Measurements from ENCODE around the gene SOHLH1.

The SOHLH1 gene

GRCh38 chr9:135719472-135719871 is 20.2 kb upstream of the SOHLH1 start:
- H3K4me3 ChIP-seq = no peak overlapping the region
- no peak for DNase-seq (ENCODE audit: low spot score)

GRCh38 chr9:135718616-135719015 is 19.3 kb upstream of the SOHLH1 start:
- H3K4me3 ChIP-seq = no peak overlapping the region
- TF ChIP-seq CTCF (IDR thresholded peaks at IDR 0.05) = no peak
- H3K27ac ChIP-seq = no peak overlapping the region
- no peak for DNase-seq (ENCODE audit: low spot score)

More at GRCh38 chr9:135719472-135719871, 20.2 kb upstream of the SOHLH1 start:
- no peak overlapping the region for H3K27ac ChIP-seq
- no peak for TF ChIP-seq CTCF (IDR thresholded peaks at IDR 0.05)

GRCh38 chr9:135717410-135717809 is 18.1 kb upstream of the SOHLH1 start:
- TF ChIP-seq CTCF (IDR thresholded peaks at IDR 0.05) = no peak
- no peak overlapping the region for H3K27ac ChIP-seq
- H3K4me3 ChIP-seq = no peak overlapping the region
- DNase-seq (ENCODE audit: low spot score) = no peak

GRCh38 chr9:135716045-135716444 is 16.8 kb upstream of the SOHLH1 start:
- no peak overlapping the region for H3K27ac ChIP-seq
- no peak for TF ChIP-seq CTCF (IDR thresholded peaks at IDR 0.05)
- no peak for DNase-seq (ENCODE audit: low spot score)
- no peak overlapping the region for H3K4me3 ChIP-seq

- Histone ChIP-seq H3K27ac (no peak overlapping the region), H3K4me3 (no peak overlapping the region)
- TF ChIP-seq CTCF (IDR thresholded peaks at IDR 0.05) = no peak
- DNase-seq (ENCODE audit: low spot score) = no peak
Observed at GRCh38 chr9:135715056-135715595, 15.8 kb upstream of the SOHLH1 start.

GRCh38 chr9:135714242-135715055 is 15.2 kb upstream of the SOHLH1 start:
- no peak for TF ChIP-seq CTCF (IDR thresholded peaks at IDR 0.05)
- Histone ChIP-seq H3K27ac (no peak overlapping the region), H3K4me3 (no peak overlapping the region)
- DNase-seq (ENCODE audit: low spot score) = no peak
